GM18511 (cell line): ENCODE results near the gene EIF4A3.

Source experiments
- ATAC-seq: cut with Tn5 transposase; IDR thresholded peaks from one replicate; pipeline ENCODE4 v1.9.1; 2021; ENCODE audit warnings: mild to moderate bottlenecking, moderate library complexity; ENCODE audit not compliant: unreplicated experiment

Gene EIF4A3

GRCh38 chr17:80084773-80085172 lies 62.2 kb downstream of the EIF4A3 start:
- no peak for ATAC-seq
